GM23248 (cell line): Measurements from ENCODE around the gene FIGNL1. TPM values are rescaled to one million over a fixed set of nuclear protein-coding genes. Genes with fewer than 3 reads are reported as not detected.
A peak's percentile ranks its signal among the peaks of the same experiment; 100 is the strongest.

Experiments used
- DNase-seq: peaks from one replicate; pipeline ENCODE4 v3.0.0-alpha.2; 2015
- H2AFZ ChIP-seq: fragments of 200-600 bp; sonication (generic); 2 replicates; pipeline ENCODE4 v1.6.1; 2016; ENCODE audit warnings: antibody characterized with exemption
- H3F3A ChIP-seq: fragments of 200-600 bp; sonication (generic); 2 replicates; pipeline ENCODE4 v1.6.1; 2016; ENCODE audit warnings: mild to moderate bottlenecking, antibody characterized with exemption, mixed run types; ENCODE audit not compliant: insufficient read depth
- H3K27ac ChIP-seq: fragments of 200-600 bp; sonication (generic); 2 replicates; pipeline ENCODE4 v1.5.1; 2016; ENCODE audit warnings: mild to moderate bottlenecking
- H3K27me3 ChIP-seq: fragments of 200-600 bp; sonication (generic); replicated peaks from 2 replicates; pipeline ENCODE4 v1.6.1; 2016; ENCODE audit warnings: mild to moderate bottlenecking; ENCODE audit not compliant: insufficient read depth
- H3K36me3 ChIP-seq: fragments of 200-600 bp; sonication (generic); 2 replicates; pipeline ENCODE4 v1.6.1; 2016; ENCODE audit warnings: low read depth, mild to moderate bottlenecking
- H3K4me1 ChIP-seq: fragments of 200-600 bp; sonication (generic); 2 replicates; pipeline ENCODE4 v1.6.1; 2016; ENCODE audit warnings: mild to moderate bottlenecking; ENCODE audit not compliant: insufficient read depth
- H3K4me2 ChIP-seq: fragments of 200-600 bp; sonication (generic); one replicate; pipeline ENCODE4 v1.6.1; 2016; ENCODE audit warnings: mild to moderate bottlenecking; ENCODE audit not compliant: unreplicated experiment
- H3K4me3 ChIP-seq: fragments of 200-600 bp; sonication (generic); 2 replicates; pipeline ENCODE4 v1.5.1; 2016; ENCODE audit warnings: mild to moderate bottlenecking
- H3K79me2 ChIP-seq: fragments of 200-600 bp; sonication (generic); 2 replicates; pipeline ENCODE4 v1.6.1; 2016; ENCODE audit warnings: mild to moderate bottlenecking; ENCODE audit not compliant: insufficient read depth
- H3K9ac ChIP-seq: fragments of 200-600 bp; sonication (generic); 2 replicates; pipeline ENCODE4 v1.6.1; 2016; ENCODE audit warnings: mild to moderate bottlenecking
- H3K9me2 ChIP-seq: fragments of 200-600 bp; sonication (generic); 2 replicates; pipeline ENCODE4 v1.6.1; 2016; ENCODE audit warnings: mixed run types, mild to moderate bottlenecking, moderate library complexity; ENCODE audit not compliant: insufficient read depth
- H3K9me3 ChIP-seq: fragments of 200-600 bp; sonication (generic); one replicate; pipeline ENCODE4 v1.6.1; 2017; ENCODE audit warnings: low read depth
- H4K20me1 ChIP-seq: fragments of 200-600 bp; sonication (generic); 2 replicates; pipeline ENCODE4 v1.6.0; 2016; ENCODE audit not compliant: insufficient read depth
- EZH2 ChIP-seq: fragments of 200-600 bp; sonication (generic); IDR thresholded peaks from 2 replicates; pipeline ENCODE4 v1.6.1; 2018; ENCODE audit warnings: antibody characterized with exemption, mild to moderate bottlenecking; ENCODE audit not compliant: insufficient read depth, poor library complexity, severe bottlenecking
- EZH2phosphoT487 ChIP-seq: fragments of 200-600 bp; sonication (generic); IDR thresholded peaks from 2 replicates; pipeline ENCODE4 v1.6.1; 2018; ENCODE audit warnings: antibody characterized with exemption, moderate library complexity, mild to moderate bottlenecking, low read depth; ENCODE audit not compliant: insufficient read depth
- WGBS, 2 experiments: methylation state at CpG; one replicate each; pipeline ENCODE4 v1.1.6; 2015 to 2017; ENCODE audit warnings: low lambda C conversion rate in 2 of 2, low coverage in 1 of 2; ENCODE audit errors: missing lambda C conversion rate in 2 of 2; 5-methylcytosine and 5-hydroxymethylcytosine counted together
- in situ Hi-C: fragments of 300-500 bp; cut with MboI; formaldehyde crosslinking; loops from 2 replicates; pipeline ENCODE4 v1.15.0; 2020
- polyA plus RNA-seq: library from polyadenylated mRNA; unstranded; fragments of >200 nt; fragmentation: Nextera tagmentation; extraction: Ambion mirVana; gene quantifications from 2 replicates; pipeline ENCODE4 v1.2.1, GENCODE V29; 2016
- total RNA-seq: library from RNA; depleted of rRNA; stranded (reverse); fragments of >200 nt; shearing (Covaris generic); gene quantifications from 2 replicates; pipeline ENCODE4 v1.2.3, GENCODE V29; 2014

Gene FIGNL1
- total and polyA plus RNA-seq, 2 experiments from 2014 or later = 8.4 to 20.2 TPM

DNA sequence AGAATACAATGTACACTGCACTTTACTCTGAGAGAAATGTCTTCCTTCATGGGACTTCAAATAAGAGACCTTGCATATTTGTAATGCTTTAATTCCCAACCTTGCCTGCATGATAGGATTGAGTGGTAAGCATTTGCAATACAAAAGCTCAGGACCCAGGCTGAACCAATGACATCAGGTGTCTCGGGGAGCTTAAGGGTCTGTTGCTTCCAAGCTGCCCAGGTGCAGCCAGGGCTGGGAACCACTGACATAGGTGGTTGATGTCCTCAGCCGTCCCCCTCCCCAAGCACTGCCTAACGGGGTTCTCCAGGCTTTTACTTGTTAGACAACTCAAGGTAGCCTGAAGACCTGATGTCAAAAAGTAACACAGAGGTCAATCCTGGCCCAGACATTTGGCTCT, 29.1 kb downstream of the FIGNL1 start:
- Histone ChIP-seq H4K20me1 (no peaks in the 10 kb centered on the region), H3K4me2 (no peak overlapping the region), H3K9me3 (no peaks in the 10 kb centered on the region), H3K4me3 (no peak overlapping the region), H3K27me3 (0 out of 2 replicates have a peak, but pooled peaks cover 8% of the 10 kb centered on the region), H3K9ac (no peak overlapping the region), H3K4me1 (no peaks in the 10 kb centered on the region), H3K27ac (no peak overlapping the region), H3K79me2 (no peaks in the 10 kb centered on the region), H3K9me2 (no peaks in the 10 kb centered on the region), H3K36me3 (no peaks in the 10 kb centered on the region), H2AFZ (no peak overlapping the region), H3F3A (no peaks in the 10 kb centered on the region)
- in situ Hi-C loops = no loop called here
- TF ChIP-seq EZH2 (no peak), EZH2phosphoT487 (no peak)
- DNase-seq = no peak
- WGBS, 2 experiments = 34% methylated on average over 3 of the region's 3 CpGs

DNA sequence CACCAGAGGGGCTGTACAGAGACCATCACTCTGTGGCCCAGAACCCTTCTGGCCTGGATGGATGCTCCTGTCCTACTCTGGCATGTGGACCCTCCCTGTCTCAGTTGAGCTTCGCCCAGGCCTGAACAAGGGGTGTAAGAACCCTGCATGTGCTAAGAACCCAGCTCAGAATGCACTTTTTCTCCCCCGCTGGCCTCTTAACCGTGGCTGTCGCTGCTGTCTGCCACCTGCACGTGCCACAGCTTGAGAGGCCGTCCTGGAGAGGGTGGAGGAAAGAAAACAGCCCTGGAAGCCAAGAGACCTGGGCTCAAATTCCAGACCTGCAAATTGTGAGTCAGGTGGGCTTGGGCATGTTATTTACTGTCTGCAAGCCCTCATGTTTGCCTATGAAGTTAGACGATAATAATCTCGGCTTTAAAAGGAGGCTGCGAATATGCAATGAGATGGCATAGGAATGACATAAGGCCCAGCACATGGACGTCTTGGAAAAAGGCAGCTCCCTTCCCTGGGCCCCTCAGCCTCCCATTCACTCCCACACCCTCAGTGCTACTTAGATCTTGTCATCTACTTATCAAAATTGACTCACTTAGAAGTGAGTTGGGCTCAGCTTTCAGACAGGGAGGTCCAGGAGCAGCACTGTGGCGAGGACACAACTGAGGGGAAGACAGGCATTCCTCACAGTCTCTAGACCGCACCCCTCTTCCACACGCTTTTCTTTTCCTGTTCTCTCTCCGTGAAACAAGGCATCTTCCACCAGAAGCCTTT, 31.4 kb downstream of the FIGNL1 start:
- H3K4me2 ChIP-seq = no peak overlapping the region
- no peak overlapping the region for H2AFZ ChIP-seq
- no peak overlapping the region for H3K9ac ChIP-seq
- TF ChIP-seq EZH2 = no peak
- TF ChIP-seq EZH2phosphoT487 = no peak
- H3K9me2 ChIP-seq = no peaks in the 10 kb centered on the region
- 0 out of 2 replicates have a peak, but pooled peaks cover 14% of the 10 kb centered on the region for H3K27me3 ChIP-seq
- 57 to 59% methylated on average over 14 of the region's 14 CpGs for WGBS, 2 experiments
- H3F3A ChIP-seq = no peaks in the 10 kb centered on the region
- no peaks in the 10 kb centered on the region for H3K4me1 ChIP-seq
- no peak overlapping the region for H3K27ac ChIP-seq
- H3K9me3 ChIP-seq = no peaks in the 10 kb centered on the region
- H3K36me3 ChIP-seq = no peaks in the 10 kb centered on the region
- no peak overlapping the region for H3K4me3 ChIP-seq
- H3K79me2 ChIP-seq = no peaks in the 10 kb centered on the region
- no peak for DNase-seq
- in situ Hi-C loops = loop anchor here (10.0 kb wide), 1 partner anchor 214 kb away; no protein-coding TSS in a partner anchor
- H4K20me1 ChIP-seq = no peaks in the 10 kb centered on the region

DNA sequence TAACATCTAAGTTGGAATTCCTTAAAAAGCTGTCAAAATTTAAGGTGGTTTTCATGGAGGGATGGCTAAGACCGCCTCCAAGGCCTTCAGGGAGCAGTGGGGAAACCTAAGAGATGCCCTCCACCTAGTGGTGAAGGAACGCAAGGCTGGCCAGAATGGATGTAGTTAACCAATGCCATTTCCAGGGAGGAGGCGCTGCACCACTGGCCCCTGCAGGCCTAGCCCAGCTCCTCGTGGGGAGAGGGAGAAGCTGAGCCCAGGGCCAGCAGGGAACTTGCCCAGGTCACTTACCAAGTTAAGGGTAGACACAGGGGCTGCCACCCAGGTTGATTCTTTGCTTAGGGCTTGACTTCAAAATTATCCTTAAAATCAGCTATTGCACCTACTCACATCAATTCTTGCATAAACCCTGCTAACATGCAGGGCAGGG, 32.0 kb downstream of the FIGNL1 start:
- Histone ChIP-seq H3K4me2 (no peak overlapping the region), H3K4me1 (no peaks in the 10 kb centered on the region), H3K4me3 (no peak overlapping the region), H3K36me3 (no peaks in the 10 kb centered on the region), H3K9me3 (no peaks in the 10 kb centered on the region), H4K20me1 (no peaks in the 10 kb centered on the region), H3K9me2 (no peaks in the 10 kb centered on the region), H3K27ac (no peak overlapping the region), H3K9ac (no peak overlapping the region), H3F3A (no peaks in the 10 kb centered on the region), H3K79me2 (no peaks in the 10 kb centered on the region), H3K27me3 (0 out of 2 replicates have a peak, but pooled peaks cover 14% of the 10 kb centered on the region), H2AFZ (no peak overlapping the region)
- TF ChIP-seq EZH2 = no peak
- no peak for TF ChIP-seq EZH2phosphoT487
- WGBS, 2 experiments = 1 to 9% methylated on average over 4 of the region's 4 CpGs
- in situ Hi-C loops = loop anchor here (10.0 kb wide), 1 partner anchor 213 kb away; no protein-coding TSS in a partner anchor
- DNase-seq = peak; percentile 88

DNA sequence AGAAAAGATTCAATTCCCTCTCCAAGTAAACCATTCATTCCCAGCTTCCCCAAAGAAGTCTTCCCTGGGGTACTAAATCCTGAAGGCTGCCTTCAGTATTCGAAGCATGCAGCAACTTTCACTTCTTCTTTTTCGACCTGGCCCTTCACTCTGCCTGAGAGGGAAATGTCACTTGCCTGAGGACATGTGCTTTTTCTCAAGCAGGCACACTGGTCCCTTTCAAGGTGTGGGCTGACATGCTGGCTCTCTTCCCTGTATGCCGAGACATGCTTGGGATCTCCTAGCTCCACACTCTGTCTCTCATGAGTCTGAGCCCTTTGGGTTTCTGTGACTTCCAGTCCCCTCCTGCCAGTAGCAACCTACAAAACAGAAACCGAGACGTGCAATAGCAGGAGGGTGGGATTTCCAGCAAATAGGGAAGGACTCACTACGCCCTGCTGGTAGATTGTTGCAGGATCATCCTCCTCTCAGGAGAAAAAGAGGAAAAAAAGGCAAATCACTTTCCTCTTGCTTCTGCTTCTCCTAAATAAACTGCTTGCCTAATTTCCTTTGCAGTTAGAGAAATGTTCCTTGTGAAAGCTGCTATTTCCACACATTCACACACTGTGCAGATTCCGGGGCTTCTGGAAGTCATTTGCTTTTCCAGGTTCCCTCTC, 33.5 kb downstream of the FIGNL1 start:
- Histone ChIP-seq H3K4me2 (no peak overlapping the region), H3F3A (no peaks in the 10 kb centered on the region), H3K9me3 (no peaks in the 10 kb centered on the region), H4K20me1 (no peaks in the 10 kb centered on the region), H3K79me2 (no peaks in the 10 kb centered on the region), H3K9ac (no peak overlapping the region), H3K27me3 (0 out of 2 replicates have a peak, but pooled peaks cover 14% of the 10 kb centered on the region), H3K36me3 (no peaks in the 10 kb centered on the region), H3K4me3 (no peak overlapping the region), H3K4me1 (no peaks in the 10 kb centered on the region), H2AFZ (no peak overlapping the region), H3K27ac (no peak overlapping the region), H3K9me2 (no peaks in the 10 kb centered on the region)
- TF ChIP-seq EZH2phosphoT487 = no peak
- no peak for TF ChIP-seq EZH2
- WGBS, 2 experiments = 29 to 30% methylated on average over 7 of the region's 7 CpGs
- no peak for DNase-seq
- in situ Hi-C loops = loop anchor here (10.0 kb wide), 1 partner anchor 212 kb away; no protein-coding TSS in a partner anchor
